HCT116 (cell line): ENCODE results near the gene PRSS36. TPM values are rescaled to one million over a fixed set of nuclear protein-coding genes. Genes with fewer than 3 reads are reported as not detected.

Experiments
- ATAC-seq: fragments of 200-7000 bp; cut with Tn5 transposase; 2 replicates; pipeline ENCODE4 v1.9.1; 2020; ENCODE audit warnings: mild to moderate bottlenecking, moderate library complexity
- BruUV-seq: library from RNA; stranded (reverse); fragments of 400-500 nt; replicated peaks from 2 replicates; lab custom pipeline; 2021; lab: Mats Ljungman, UMichigan
- CTCF ChIA-PET: fragments of 300-600 bp; sonication (Branson Sonifier 250); formaldehyde crosslinking; loops from one replicate; lab custom pipeline; 2021; ENCODE audit warnings: antibody characterized with exemption; lab: Charles Lee
- POLR2A ChIA-PET: fragments of 300-600, 350-600 bp; sonication (Branson Sonifier 250); formaldehyde crosslinking; loops from one replicate; lab custom pipeline; 2021; ENCODE audit warnings: antibody characterized with exemption; lab: Charles Lee
- RAD21 ChIA-PET, 2 experiments: fragments of 300-600 bp; sonication (Branson Sonifier 250); formaldehyde crosslinking; loops; one replicate each; lab custom pipeline; 2023; ENCODE audit warnings: low total read pairs in 2 of 2; ENCODE audit not compliant: uncharacterized antibody in 2 of 2, unreplicated experiment in 2 of 2, low non-redundant PET in 1 of 2; lab: Charles Lee
- DNase-seq: peaks from one replicate; pipeline ENCODE4 v3.0.0-alpha.2; 2010; ENCODE audit warnings: low read depth, low spot score
- H2AFZ ChIP-seq: fragments of 200-600 bp; shearing (Covaris generic), sonication (generic); 2 replicates; pipeline ENCODE4 v1.6.1; 2017; ENCODE audit warnings: low read depth, mixed run types, mixed read lengths, antibody characterized with exemption, low read length; ENCODE audit not compliant: poor library complexity, severe bottlenecking
- H3K27ac ChIP-seq: 2 replicates; pipeline ENCODE4 v1.5.1; 2012; ENCODE audit warnings: low read depth, low read length
- H3K27me3 ChIP-seq: fragments of 200-600 bp; sonication (generic); 2 replicates; pipeline ENCODE4 v1.6.1; 2016; ENCODE audit warnings: mixed run types, low read length, mixed read lengths; ENCODE audit not compliant: insufficient read depth
- H3K36me3 ChIP-seq, 2 experiments: fragments of 200-500 bp in 1 of 2; fragments of 200-600 bp in 1 of 2; sonication (Bioruptor generic) in 1 of 2; sonication (generic) in 1 of 2; 2 replicates each; pipeline versions ENCODE4 v1.5.1 to v1.6.1; 2014 to 2016; ENCODE audit warnings: low read length in 2 of 2, inconsistent platforms in 1 of 2, mixed read lengths in 1 of 2, mixed run types in 1 of 2; ENCODE audit not compliant: insufficient read depth in 2 of 2, control insufficient read depth in 1 of 2
- H3K4me1 ChIP-seq, 2 experiments: fragments of 200-600 bp in 1 of 2; sonication (generic) in 1 of 2; 2 replicates each; pipeline versions ENCODE4 v1.5.1 to v1.6.1; 2012 to 2017; ENCODE audit warnings: low read length in 2 of 2, inconsistent platforms in 1 of 2, mild to moderate bottlenecking in 1 of 2, mixed read lengths in 1 of 2, mixed run types in 1 of 2, moderate library complexity in 1 of 2; ENCODE audit not compliant: insufficient read depth in 2 of 2, control insufficient read depth in 1 of 2
- H3K4me2 ChIP-seq: fragments of 200-600 bp; sonication (generic); 2 replicates; pipeline ENCODE4 v1.6.1; 2017; ENCODE audit warnings: mixed run types, low read length, mixed read lengths
- H3K4me3 ChIP-seq, 2 experiments: fragments of 200-600 bp in 1 of 2; sonication (generic) in 1 of 2; replicated peaks in 1 of 2; 2 replicates each; pipeline ENCODE4 v1.5.1; 2011 to 2016; ENCODE audit warnings: low read length in 2 of 2, control low read depth in 1 of 2, low read depth in 1 of 2, mild to moderate bottlenecking in 1 of 2, mixed read lengths in 1 of 2, mixed run types in 1 of 2
- H3K79me2 ChIP-seq: fragments of 200-600 bp; sonication (generic); 2 replicates; pipeline ENCODE4 v1.6.1; 2017; ENCODE audit warnings: mild to moderate bottlenecking, mixed run types, low read length, moderate library complexity, mixed read lengths; ENCODE audit not compliant: insufficient read depth
- H3K9ac ChIP-seq: fragments of 200-600 bp; sonication (generic); 2 replicates; pipeline ENCODE4 v1.6.1; 2016; ENCODE audit warnings: low read length, mixed read lengths
- H3K9me2 ChIP-seq: fragments of 200-600 bp; sonication (generic), shearing (Covaris generic); 2 replicates; pipeline ENCODE4 v1.6.1; 2017; ENCODE audit warnings: mixed run types, mild to moderate bottlenecking, moderate library complexity; ENCODE audit not compliant: insufficient read depth
- H3K9me3 ChIP-seq, 2 experiments: fragments of 200-500 bp in 1 of 2; fragments of 200-600 bp in 1 of 2; sonication (Bioruptor generic) in 1 of 2; sonication (generic) in 1 of 2; 2 replicates each; pipeline ENCODE4 v1.6.1; 2014 to 2017; ENCODE audit warnings: low read length in 2 of 2, mixed read lengths in 2 of 2, inconsistent platforms in 1 of 2, low read depth in 1 of 2, mild to moderate bottlenecking in 1 of 2, mixed run types in 1 of 2, moderate library complexity in 1 of 2; ENCODE audit not compliant: control insufficient read depth in 1 of 2, insufficient read depth in 1 of 2
- H4K20me1 ChIP-seq: fragments of 200-600 bp; sonication (generic), shearing (Covaris generic); 2 replicates; pipeline ENCODE4 v1.6.1; 2017; ENCODE audit warnings: mixed run types, mild to moderate bottlenecking, moderate library complexity; ENCODE audit not compliant: insufficient read depth
- CEBPB ChIP-seq: IDR thresholded peaks from 2 replicates; pipeline ENCODE4 v1.6.1; 2012; ENCODE audit warnings: low read depth
- CTCF ChIP-seq, 3 experiments: fragments of 200-600 bp in 1 of 3; sonication (generic) in 1 of 3; IDR thresholded peaks in 2 of 3; conservative IDR thresholded peaks in 1 of 3; 2 replicates each; pipeline ENCODE4 v1.5.1; 2012 to 2017; ENCODE audit warnings: low read depth in 2 of 3, low read length in 2 of 3, antibody characterized with exemption in 1 of 3, borderline replicate concordance in 1 of 3, control low read depth in 1 of 3, mild to moderate bottlenecking in 1 of 3, mixed read lengths in 1 of 3, mixed run types in 1 of 3, moderate library complexity in 1 of 3; ENCODE audit not compliant: insufficient read depth in 1 of 3
- EGR1 ChIP-seq: IDR thresholded peaks from 2 replicates; pipeline ENCODE4 v1.6.1; 2012; ENCODE audit warnings: low read depth
- FOSL1 ChIP-seq: IDR thresholded peaks from 2 replicates; pipeline ENCODE4 v1.6.1; 2012; ENCODE audit warnings: low read depth
- JUND ChIP-seq: IDR thresholded peaks from 2 replicates; pipeline ENCODE4 v1.6.1; 2012
- POLR2A ChIP-seq: IDR thresholded peaks from 2 replicates; pipeline ENCODE4 v1.7.0; 2011; ENCODE audit warnings: borderline replicate concordance; ENCODE audit not compliant: insufficient read depth, insufficient read length; ENCODE audit errors: extremely low read depth
- POLR2AphosphoS5 ChIP-seq: IDR thresholded peaks from 2 replicates; pipeline ENCODE4 v1.6.1; 2011; ENCODE audit warnings: mild to moderate bottlenecking, low read depth, low read length, moderate library complexity
- RAD21 ChIP-seq: IDR thresholded peaks from 2 replicates; pipeline ENCODE4 v1.6.1; 2012; ENCODE audit warnings: low read depth, mild to moderate bottlenecking
- REST ChIP-seq: IDR thresholded peaks from 2 replicates; pipeline ENCODE4 v1.6.1; 2012; ENCODE audit warnings: low read depth
- SIN3A ChIP-seq: IDR thresholded peaks from 2 replicates; pipeline ENCODE4 v1.6.1; 2012; ENCODE audit warnings: low read depth
- SP1 ChIP-seq: IDR thresholded peaks from 2 replicates; pipeline ENCODE4 v1.6.1; 2012; ENCODE audit warnings: low read depth
- SRF ChIP-seq: IDR thresholded peaks from 2 replicates; pipeline ENCODE4 v1.6.1; 2012; ENCODE audit warnings: low read depth
- TCF7L2 ChIP-seq: IDR thresholded peaks from 2 replicates; pipeline ENCODE4 v1.7.0; 2011; ENCODE audit warnings: borderline replicate concordance, inconsistent platforms; ENCODE audit not compliant: insufficient read depth, insufficient read length; ENCODE audit errors: extremely low read depth
- ZBTB33 ChIP-seq: IDR thresholded peaks from 2 replicates; pipeline ENCODE4 v1.6.1; 2011; ENCODE audit warnings: mild to moderate bottlenecking, low read length, moderate library complexity; ENCODE audit not compliant: insufficient replicate concordance; ENCODE audit errors: extremely low read depth
- ZFX ChIP-seq: fragments of 450-650 bp; IDR thresholded peaks from 2 replicates; pipeline ENCODE4 v1.6.1; 2017
- ZNF274 ChIP-seq: fragments of 200-500 bp; sonication (Bioruptor generic); IDR thresholded peaks from 2 replicates; pipeline ENCODE4 v1.6.1; 2014; ENCODE audit warnings: mild to moderate bottlenecking, low read depth, low read length, inconsistent platforms
- intact Hi-C: fragments of 100-400 bp; cut with micrococcal nuclease; formaldehyde crosslinking; loops from 2 replicates; pipeline ENCODE4 v1.10.0; 2022
- total RNA-seq: library from RNA; stranded (reverse); gene quantifications from one replicate; pipeline ENCODE4 v1.2.1, GENCODE V29; 2021; ENCODE audit not compliant: unreplicated experiment

Gene PRSS36
- total RNA-seq, 1 experiment from 2014 or later: not detected

GRCh38 chr16:31112711-31113110, 37.2 kb downstream of the PRSS36 start:
- H4K20me1 ChIP-seq: no peaks in the 10 kb centered on the region
- BruUV-seq: no TSS peak
- TF ChIP-seq REST: no peak
- TF ChIP-seq FOSL1: no peak
- no peak for TF ChIP-seq ZFX
- TF ChIP-seq CTCF (IDR thresholded peaks at IDR 0.05 in 2 of 3, conservative IDR thresholded peaks at IDR 0.05 in 1 of 3; ENCODE audit: borderline replicate concordance in 1 of 3, insufficient read depth in 1 of 3, low read depth in 2 of 3, low read length in 2 of 3): no peak
- TF ChIP-seq SP1: no peak
- no peak for TF ChIP-seq POLR2AphosphoS5
- no peak for TF ChIP-seq RAD21
- no peak for TF ChIP-seq TCF7L2
- TF ChIP-seq SIN3A: no peak
- no peak for TF ChIP-seq CEBPB
- TF ChIP-seq EGR1: no peak
- no peak for TF ChIP-seq POLR2A
- TF ChIP-seq JUND: no peak
- no peak for TF ChIP-seq ZBTB33
- TF ChIP-seq SRF: no peak
- no peak for TF ChIP-seq ZNF274
- H3K36me3 ChIP-seq: peaks cover 14 to 39% of the 10 kb centered on the region in 2 experiments
- no peak overlapping the region for H3K9ac ChIP-seq
- no peak overlapping the region for H3K27ac ChIP-seq
- no peak overlapping the region for H3K4me3 ChIP-seq
- H2AFZ ChIP-seq: no peak overlapping the region
- no peaks in the 10 kb centered on the region for H3K27me3 ChIP-seq
- DNase-seq (no peak), ATAC-seq (no peak)
- ChIA-PET CTCF (no interaction called here), POLR2A (no interaction called here), RAD21 (interaction anchor here in 1 of 2 experiments (0.6 kb wide), 1 partner anchor 30 kb away, joined by 3 read pairs; no protein-coding TSS in a partner anchor)
- H3K9me2 ChIP-seq: no peaks in the 10 kb centered on the region
- H3K4me2 ChIP-seq: no peak overlapping the region
- H3K79me2 ChIP-seq: peaks cover 30% of the 10 kb centered on the region
- intact Hi-C loops: no loop called here
- H3K4me1 ChIP-seq: peaks cover 4 to 38% of the 10 kb centered on the region in 2 experiments; a peak in 3 of 4 replicates
- H3K9me3 ChIP-seq: no peaks in the 10 kb centered on the region
